ENCODE data around the gene MEGF6.

MEGF6 gene

DNA sequence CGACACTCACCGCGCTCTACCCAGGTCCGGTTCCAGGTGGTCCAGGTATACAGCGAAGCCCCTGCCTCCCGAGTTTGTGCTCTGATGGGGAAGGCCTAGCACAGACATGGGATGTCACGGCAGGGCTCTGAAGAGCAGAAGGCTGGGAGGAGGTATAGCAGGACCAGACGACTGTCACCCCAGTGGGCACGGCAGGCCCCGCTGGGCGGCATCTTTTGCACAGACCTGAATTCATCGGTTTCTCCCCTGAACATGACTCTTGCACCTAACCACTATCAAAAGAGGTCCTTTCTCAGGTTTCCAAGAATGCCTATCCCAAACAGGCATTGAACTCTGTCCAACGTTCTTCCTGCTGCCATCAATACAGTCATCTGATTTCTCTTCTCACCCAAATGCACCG lies 126.3 kb downstream of the MEGF6 start:
- no peak for DNase-seq (ENCODE audit: low read depth)

GRCh38 chr1:3483801-3484444 lies 127.4 kb downstream of the MEGF6 start:
- no peak for DNase-seq (ENCODE audit: low read depth)

GRCh38 chr1:3483380-3483779 lies 127.9 kb downstream of the MEGF6 start:
- DNase-seq (ENCODE audit: low read depth), result no peak

GRCh38 chr1:3482378-3482849 lies 128.9 kb downstream of the MEGF6 start:
- no peak for DNase-seq (ENCODE audit: low read depth)

- DNase-seq (ENCODE audit: low read depth), result no peak
Measured at GRCh38 chr1:3481836-3482375, 129.4 kb downstream of the MEGF6 start.

GRCh38 chr1:3481046-3481445 lies 130.3 kb downstream of the MEGF6 start:
- no peak for DNase-seq (ENCODE audit: low read depth)

DNA sequence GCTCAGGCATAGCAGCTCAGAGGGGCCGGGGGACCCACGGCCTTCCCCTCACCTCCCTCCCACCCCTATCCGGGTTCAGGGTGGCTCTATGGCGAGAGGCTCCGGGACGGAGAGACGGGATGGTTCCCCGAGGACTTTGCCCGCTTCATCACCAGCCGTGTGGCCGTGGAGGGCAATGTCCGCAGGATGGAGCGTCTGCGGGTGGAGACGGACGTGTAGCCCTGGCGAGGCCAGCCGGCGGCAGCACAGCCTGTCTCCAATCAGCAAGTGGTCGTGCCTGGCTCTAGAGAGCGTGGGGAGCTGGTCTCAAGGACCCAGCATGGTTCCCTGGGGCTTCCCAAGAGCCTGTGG lies 131.0 kb downstream of the MEGF6 start:
- no peak for DNase-seq (ENCODE audit: low read depth)

DNA sequence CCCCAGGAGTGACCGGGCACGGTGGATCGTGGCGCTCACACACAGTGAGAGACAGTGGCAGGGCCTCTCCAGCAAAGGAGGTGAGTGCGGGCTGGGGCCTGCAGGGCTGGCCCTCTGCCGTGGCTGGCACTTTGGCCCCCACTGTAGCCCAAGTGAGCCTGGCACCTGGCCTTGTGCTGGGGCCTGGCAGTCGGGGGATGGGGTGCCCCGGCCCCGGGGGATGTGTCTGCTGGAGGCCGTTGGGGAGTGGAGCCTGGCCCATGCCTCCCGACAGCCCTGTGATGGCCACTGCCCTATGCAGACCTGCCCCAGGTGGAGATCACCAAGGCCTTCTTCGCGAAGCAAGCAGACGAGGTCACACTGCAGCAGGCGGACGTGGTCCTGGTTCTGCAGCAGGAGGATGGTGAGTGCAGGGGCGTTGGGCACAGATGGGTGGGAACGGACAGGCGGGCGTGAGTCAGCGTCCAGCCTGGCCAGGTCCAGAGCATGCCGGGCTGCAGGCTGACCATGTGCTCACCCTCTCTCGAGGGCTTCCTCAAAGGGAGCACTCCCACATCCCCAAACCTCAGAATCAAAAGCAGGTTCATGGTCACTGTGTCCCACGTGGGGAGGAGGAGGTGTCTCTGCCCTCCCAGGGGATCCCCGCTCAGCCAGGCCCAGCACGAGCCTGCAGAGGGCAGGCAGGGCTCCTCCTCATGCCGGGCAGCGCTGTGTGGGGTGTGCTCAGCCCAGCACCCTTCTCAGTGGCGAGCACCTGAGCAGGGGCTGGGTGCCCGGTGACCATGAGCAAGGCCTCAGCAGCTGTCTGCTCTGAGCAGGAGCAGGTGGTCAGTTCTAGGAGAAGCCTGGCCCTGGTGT lies 131.6 kb downstream of the MEGF6 start:
- no peak for DNase-seq (ENCODE audit: low read depth)

DNA sequence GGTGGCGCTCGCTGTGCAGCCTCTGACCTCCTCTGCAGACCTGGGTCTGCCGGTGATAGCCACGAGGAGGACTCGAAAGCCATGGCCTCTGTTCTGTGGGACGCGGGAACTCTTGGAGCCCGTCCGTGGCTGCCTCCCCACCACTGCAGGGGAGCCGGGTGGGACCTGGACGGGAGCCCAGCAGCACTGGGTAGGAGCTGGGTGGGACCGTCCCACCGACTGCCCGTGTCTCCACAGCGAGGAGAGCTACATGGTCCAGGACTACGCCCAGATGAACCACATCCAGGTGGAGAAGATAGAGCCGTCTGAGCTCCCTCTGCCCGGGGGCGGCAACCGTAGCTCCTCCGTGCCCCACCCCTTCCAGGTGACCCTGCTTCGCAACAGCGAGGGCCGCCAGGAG lies 133.1 kb downstream of the MEGF6 start:
- DNase-seq (ENCODE audit: low read depth), result no peak

- DNase-seq (ENCODE audit: low read depth), result no peak
Measured at GRCh38 chr1:3477241-3477995, 133.9 kb downstream of the MEGF6 start.

DNA sequence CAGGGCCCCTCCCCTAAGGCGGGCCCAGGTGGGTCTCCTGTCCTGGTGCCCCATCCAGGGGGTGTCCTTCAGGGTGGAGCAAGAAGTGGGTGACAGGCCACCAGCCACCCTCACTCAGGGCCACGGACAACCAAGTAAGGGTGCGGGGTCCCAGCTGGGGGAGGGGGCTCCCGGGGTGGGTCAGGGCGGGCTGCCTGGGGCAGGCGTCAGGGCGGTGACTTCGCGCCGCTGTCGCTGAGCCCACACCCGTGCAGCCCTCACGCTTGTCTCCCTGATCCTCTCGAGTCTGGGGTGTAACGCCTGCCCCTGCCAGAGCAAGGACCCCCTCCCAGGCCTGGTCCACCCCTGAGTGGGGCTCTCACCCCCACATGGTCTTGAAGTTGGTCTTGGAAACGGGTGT lies 134.6 kb downstream of the MEGF6 start:
- DNase-seq (ENCODE audit: low read depth), result no peak

DNA sequence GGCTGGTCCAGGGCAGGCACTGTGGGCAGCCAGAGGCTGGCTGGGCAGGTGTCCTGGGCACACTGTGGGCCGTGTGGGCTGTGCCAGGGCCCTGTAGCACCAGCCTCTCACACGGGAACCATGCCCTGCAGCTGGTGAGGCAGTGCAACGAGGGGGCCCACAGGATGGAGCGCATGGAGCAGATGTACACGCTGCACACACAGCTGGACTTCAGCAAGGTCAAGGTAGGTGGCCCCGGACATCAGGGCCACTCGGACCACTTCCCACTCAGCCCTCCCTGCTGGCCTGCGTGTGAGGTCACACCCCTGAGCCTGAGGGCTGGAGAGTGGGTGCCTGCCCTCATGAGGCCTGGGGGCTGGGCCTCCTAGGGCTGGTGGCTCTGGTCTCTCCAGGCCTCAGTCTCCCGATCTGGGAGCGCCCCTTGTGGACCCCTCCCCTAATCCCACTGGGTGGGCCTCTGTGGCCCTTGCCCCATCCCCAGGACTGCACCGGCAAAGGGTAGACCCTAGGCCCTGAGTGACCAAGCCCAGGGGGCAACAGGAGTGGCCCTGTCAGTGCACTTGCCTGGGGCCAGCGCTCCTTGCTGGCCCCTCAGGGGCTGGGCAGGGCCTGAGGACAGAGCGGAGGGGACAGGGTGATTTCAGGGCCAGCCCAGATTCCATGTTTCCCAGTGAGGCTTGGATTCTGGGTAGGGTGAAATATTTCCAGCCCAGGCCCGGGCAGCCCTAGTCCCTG lies 135.3 kb downstream of the MEGF6 start:
- DNase-seq (ENCODE audit: low read depth), result no peak

- no peak for DNase-seq (ENCODE audit: low read depth)
Measured at GRCh38 chr1:3474421-3474820, 136.9 kb downstream of the MEGF6 start.

GRCh38 chr1:3474016-3474415 lies 137.3 kb downstream of the MEGF6 start:
- no peak for DNase-seq (ENCODE audit: low read depth)

DNA sequence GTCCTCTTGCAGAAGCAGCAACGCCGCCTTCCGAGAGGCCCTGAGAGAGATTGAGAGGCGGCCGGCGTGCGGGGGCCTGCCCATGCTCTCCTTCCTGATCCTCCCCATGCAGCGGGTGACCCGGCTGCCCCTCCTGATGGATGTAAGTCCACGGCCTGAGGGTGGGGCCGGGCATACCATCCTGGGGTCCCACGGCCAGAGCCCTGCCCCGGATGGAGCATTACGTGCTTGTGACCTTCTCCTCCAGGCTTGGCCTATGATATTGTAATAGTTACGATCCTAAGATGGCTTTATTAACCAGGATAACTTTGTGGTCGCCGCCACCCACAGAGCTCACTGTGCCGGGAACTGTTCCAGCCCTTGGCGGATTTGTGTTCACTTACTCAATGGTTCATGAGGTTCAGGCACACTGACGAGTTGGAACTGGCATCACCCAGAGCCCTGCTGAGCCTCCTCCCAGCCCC lies 137.9 kb downstream of the MEGF6 start:
- no peak for DNase-seq (ENCODE audit: low read depth)

GRCh38 chr1:3472906-3473305 lies 138.4 kb downstream of the MEGF6 start:
- no peak for DNase-seq (ENCODE audit: low read depth)

DNA sequence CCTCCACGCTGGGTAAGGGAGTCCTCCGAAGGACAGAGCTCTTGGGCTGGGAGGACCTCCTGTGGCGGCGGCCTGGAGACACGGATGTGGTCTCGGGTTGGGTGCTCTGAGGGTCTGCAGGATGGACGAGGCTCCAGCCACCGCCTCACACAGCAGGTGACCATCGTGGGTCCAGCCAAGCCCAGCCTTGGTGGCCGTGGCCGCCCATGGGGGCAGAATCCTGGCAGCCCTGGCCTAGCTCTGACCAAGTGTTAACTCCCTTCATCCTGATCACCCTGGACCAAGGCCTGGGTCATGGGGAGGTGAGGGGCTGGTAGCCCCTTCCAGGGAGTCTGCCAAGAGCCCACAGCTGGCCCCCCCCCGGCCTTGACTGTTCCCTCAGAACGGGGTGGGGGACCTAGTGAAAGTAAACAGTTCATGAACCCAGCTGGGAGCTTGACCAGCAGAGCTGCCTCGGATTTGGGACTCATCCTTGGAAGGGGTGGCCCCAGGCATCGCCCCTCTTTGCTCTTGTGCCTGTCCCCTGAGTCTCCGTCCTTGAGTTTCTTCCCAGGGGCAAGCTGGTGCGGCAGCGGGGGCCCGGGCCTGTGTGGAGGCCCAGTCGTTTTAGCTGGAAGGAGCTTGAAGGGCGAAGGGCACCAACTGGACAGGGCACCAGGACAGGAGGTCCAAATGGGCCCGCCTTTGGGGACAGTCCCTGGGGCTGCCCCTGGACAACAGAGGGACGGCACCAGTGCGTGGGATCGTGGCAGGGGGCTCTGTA lies 139.0 kb downstream of the MEGF6 start:
- DNase-seq (ENCODE audit: low read depth), result no peak

DNA sequence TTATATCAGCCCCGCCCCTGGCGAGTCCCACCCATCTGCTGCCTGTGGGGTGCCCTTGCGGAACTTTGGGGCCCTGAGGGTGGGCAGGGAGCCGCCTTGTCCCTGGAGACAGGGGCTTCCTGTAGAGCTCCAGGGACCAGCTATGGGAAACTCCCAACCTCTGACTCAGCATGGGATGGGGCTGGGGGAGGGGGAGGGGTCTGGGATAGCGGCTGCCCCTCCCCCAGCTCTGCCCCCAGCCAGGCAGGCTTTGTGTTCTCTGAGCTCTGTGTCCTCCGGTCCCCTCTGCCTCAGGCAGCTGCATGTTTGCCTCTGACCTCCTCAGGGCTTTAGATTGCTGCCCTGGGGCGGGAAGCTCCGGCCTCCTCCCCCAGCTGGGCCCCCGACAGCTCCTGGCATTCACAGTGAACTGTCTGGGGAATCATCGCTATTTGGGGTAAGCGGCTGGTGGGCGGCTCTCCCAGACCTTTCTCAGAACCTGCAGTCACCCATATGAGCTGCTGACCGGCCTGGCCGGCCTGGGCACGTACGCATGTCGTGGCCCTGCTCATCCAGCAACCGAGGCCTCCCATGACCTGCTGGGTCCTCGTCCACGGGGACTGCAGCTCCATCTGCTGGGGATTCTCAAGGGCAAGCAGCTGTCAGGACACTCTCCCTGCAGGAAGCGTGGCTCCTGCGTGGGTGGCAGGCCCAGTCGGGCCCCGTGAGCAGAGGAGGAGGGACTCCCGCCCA lies 139.8 kb downstream of the MEGF6 start:
- DNase-seq (ENCODE audit: low read depth), result no peak

DNA sequence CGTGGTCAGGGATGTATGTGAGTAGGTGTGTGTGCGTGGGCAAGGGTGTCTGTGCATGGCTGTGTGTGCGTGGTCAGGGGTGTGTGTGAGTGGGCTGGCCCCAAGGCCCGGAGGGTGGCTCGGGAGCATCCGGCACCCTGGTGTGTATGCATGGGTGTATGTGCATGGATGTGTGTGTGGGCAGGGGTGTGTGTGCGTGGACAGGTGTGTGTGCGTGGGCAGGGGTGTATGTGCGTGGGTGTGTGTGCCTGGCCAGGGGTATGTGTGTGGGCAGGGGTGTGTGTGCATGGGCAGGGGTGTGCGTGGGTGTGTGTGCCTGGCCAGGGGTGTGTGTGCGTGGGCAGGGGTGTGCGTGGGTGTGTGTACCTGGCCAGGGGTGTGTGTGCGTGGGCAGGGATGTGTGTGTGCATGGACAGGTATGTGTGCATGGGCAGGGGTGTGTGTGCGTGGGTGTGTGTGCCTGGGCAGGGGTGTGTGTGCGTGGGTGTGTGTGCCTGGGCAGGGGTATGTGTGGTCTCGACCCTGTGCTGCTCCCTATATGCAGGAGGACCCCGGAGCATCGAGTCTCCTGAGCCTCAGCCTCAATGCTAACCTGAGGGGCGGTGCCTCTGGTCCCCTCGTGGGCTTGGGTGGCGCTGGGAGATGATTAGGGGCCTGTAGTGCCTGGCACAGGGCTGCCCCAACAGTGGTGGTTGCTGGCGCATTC lies 140.5 kb downstream of the MEGF6 start:
- DNase-seq (ENCODE audit: low read depth), result no peak

Data from CMK (cell line).